ENCODE results near the gene STAT4.

Gene STAT4

DNA sequence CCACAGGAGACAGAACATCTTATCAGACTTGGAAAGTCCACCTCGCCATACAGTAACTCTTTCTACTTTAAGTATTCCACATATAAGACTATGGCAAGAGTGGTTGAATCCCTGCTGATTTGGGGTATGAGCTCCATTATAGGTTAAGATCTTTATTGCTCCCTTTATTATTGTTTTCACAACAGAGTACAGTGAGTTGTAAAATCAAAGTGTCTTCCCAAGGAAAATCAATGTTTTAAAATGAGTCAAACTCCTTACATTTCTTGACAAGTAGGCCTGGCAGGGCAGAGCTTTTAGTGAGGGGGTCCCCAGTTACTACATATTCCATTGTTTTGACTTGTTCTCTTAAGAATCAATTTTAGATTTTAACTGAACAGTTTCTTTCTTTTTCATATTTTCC is 87.2 kb downstream of the STAT4 start:
- Histone ChIP-seq H4K12ac (ENCODE audit: low read depth, low read length) (no peak overlapping the region), H4K8ac (ENCODE audit: low read depth, low read length) (no peak overlapping the region), H3K79me2 (ENCODE audit: control insufficient read depth, insufficient read depth, low read length, poor library complexity) (no peaks in the 10 kb centered on the region), H2BK120ac (ENCODE audit: insufficient read depth, low read length, poor library complexity) (no peak overlapping the region), H2AFZ (ENCODE audit: insufficient read depth, low read length, poor library complexity) (no peak overlapping the region), H3K79me1 (ENCODE audit: low read length) (no peaks in the 10 kb centered on the region), H3K27me3 (ENCODE audit: insufficient read depth, low read length) (no peaks in the 10 kb centered on the region), H3K4me2 (ENCODE audit: low read length) (no peak overlapping the region), H3K9ac (ENCODE audit: low read length) (no peak overlapping the region), H2BK5ac (ENCODE audit: low read depth, low read length, poor library complexity) (no peak overlapping the region), H2AK5ac (ENCODE audit: low read length) (no peak overlapping the region), H3K4me3 (ENCODE audit: low read depth, low read length) (no peak overlapping the region), H3K27ac (ENCODE audit: low read depth, low read length) (no peak overlapping the region), H3K4ac (ENCODE audit: low read depth, low read length) (no peak overlapping the region), H3K14ac (ENCODE audit: low read length) (no peak overlapping the region), H3K18ac (ENCODE audit: low read length) (no peak overlapping the region), H3K9me3 (ENCODE audit: insufficient read depth, low read depth, low read length) (no peaks in the 10 kb centered on the region), H2BK12ac (ENCODE audit: low read length) (no peak overlapping the region), H3K23ac (ENCODE audit: low read length) (no peak overlapping the region), H4K91ac (ENCODE audit: low read depth, low read length) (no peak overlapping the region), H3K36me3 (ENCODE audit: control insufficient read depth in 1 of 2, insufficient read depth in 2 of 2, low read length in 2 of 2) (no peaks in the 10 kb centered on the region), H3K4me1 (ENCODE audit: control insufficient read depth in 1 of 2, insufficient read depth in 2 of 2, low read length in 2 of 2) (no peaks in the 10 kb centered on the region)
- no peak for DNase-seq
- no CpG with 5 or more reads among the region's 1 CpG for WGBS (ENCODE audit: extremely low coverage, insufficient coverage, insufficient read length)

DNA sequence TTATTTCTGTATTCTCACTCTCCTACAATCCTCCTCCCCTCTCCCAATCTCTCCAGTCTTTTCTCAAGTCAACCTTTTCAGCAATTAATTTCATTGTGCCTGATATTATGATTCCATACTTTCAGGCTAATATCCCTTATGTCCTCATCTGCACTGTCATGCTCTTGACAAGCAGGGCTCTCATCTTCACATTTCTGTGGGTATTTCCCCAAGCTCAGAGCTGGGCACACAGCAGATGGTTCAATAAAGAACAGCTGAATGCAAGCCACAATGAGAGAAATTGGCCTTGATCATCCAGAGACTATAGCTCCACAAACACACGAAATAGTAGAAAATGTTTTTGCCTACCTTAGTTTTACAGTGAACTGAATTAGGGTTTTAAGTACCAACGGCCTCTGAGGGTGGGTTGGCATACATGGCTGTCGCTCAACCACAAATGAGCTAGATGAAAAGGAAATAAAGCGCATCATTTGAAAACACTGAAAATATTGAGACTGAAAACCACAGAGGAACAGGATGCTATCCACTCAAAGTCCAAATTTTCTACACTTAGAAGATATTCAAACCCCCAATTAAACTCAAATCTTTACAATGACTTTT is 89.3 kb downstream of the STAT4 start:
- Histone ChIP-seq H2BK5ac (ENCODE audit: low read depth, low read length, poor library complexity) (no peak overlapping the region), H3K4me2 (ENCODE audit: low read length) (no peak overlapping the region), H2AK5ac (ENCODE audit: low read length) (no peak overlapping the region), H3K79me2 (ENCODE audit: control insufficient read depth, insufficient read depth, low read length, poor library complexity) (no peaks in the 10 kb centered on the region), H4K8ac (ENCODE audit: low read depth, low read length) (no peak overlapping the region), H3K4me3 (ENCODE audit: low read depth, low read length) (no peak overlapping the region), H3K27me3 (ENCODE audit: insufficient read depth, low read length) (no peaks in the 10 kb centered on the region), H3K36me3 (ENCODE audit: control insufficient read depth in 1 of 2, insufficient read depth in 2 of 2, low read length in 2 of 2) (no peaks in the 10 kb centered on the region), H3K4me1 (ENCODE audit: control insufficient read depth in 1 of 2, insufficient read depth in 2 of 2, low read length in 2 of 2) (no peaks in the 10 kb centered on the region), H3K27ac (ENCODE audit: low read depth, low read length) (no peak overlapping the region), H3K79me1 (ENCODE audit: low read length) (no peaks in the 10 kb centered on the region), H2AFZ (ENCODE audit: insufficient read depth, low read length, poor library complexity) (no peak overlapping the region), H3K9ac (ENCODE audit: low read length) (no peak overlapping the region), H4K91ac (ENCODE audit: low read depth, low read length) (no peak overlapping the region), H3K18ac (ENCODE audit: low read length) (no peak overlapping the region), H4K12ac (ENCODE audit: low read depth, low read length) (no peak overlapping the region), H3K23ac (ENCODE audit: low read length) (no peak overlapping the region), H2BK12ac (ENCODE audit: low read length) (no peak overlapping the region), H3K14ac (ENCODE audit: low read length) (no peak overlapping the region), H3K9me3 (ENCODE audit: insufficient read depth, low read depth, low read length) (no peaks in the 10 kb centered on the region), H3K4ac (ENCODE audit: low read depth, low read length) (no peak overlapping the region), H2BK120ac (ENCODE audit: insufficient read depth, low read length, poor library complexity) (no peak overlapping the region)
- no peak for DNase-seq
- no CpG with 5 or more reads among the region's 4 CpGs for WGBS (ENCODE audit: extremely low coverage, insufficient coverage, insufficient read length)

DNA sequence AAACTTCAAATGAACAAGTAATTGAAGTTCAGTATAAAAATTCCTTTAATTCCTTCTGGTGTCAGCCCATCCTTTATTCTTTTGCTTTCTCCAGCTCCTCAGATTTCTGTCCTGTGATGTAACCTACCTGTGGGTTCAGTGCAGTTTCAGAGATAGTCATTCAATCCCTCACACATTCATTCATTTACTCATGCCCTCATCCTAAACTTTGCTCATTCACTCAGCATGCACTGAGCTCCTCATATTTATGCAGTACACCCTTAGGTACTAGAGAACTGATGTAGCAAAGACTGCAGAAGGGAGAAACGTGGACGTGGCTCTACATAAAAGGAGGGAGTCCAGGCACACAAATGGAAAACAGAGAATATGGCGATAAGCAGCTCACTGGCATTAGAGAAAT is 91.5 kb downstream of the STAT4 start:
- no CpG with 5 or more reads among the region's 3 CpGs for WGBS (ENCODE audit: extremely low coverage, insufficient coverage, insufficient read length)
- no peak overlapping the region for H4K12ac ChIP-seq (ENCODE audit: low read depth, low read length)
- no peaks in the 10 kb centered on the region for H3K9me3 ChIP-seq (ENCODE audit: insufficient read depth, low read depth, low read length)

DNA sequence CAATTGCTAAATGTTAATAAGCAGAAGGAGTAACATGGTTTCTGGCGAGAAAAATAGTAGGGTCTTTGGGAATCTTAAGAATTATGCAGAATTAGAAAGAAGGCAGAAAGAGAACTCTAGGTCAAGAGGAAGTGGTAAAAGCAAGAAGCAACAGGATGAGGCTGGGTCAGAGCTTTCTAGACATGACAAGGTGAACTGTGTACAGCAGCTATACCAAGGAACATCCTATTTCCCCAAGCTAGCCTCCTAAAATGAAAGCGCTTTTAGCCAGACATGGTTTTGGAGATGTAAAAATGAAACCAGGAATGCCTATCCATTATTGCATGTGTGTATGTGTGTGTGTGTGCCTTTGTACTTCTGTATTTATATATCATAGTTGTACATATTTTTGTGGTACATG is 94.6 kb downstream of the STAT4 start:
- no peak overlapping the region for H2AFZ ChIP-seq (ENCODE audit: insufficient read depth, low read length, poor library complexity)
- no peak overlapping the region for H4K12ac ChIP-seq (ENCODE audit: low read depth, low read length)
- H3K4me3 ChIP-seq (ENCODE audit: low read depth, low read length): no peak overlapping the region
- no peak overlapping the region for H2BK5ac ChIP-seq (ENCODE audit: low read depth, low read length, poor library complexity)
- H3K79me2 ChIP-seq (ENCODE audit: control insufficient read depth, insufficient read depth, low read length, poor library complexity): no peaks in the 10 kb centered on the region
- H3K9me3 ChIP-seq (ENCODE audit: insufficient read depth, low read depth, low read length): no peaks in the 10 kb centered on the region
- H2BK120ac ChIP-seq (ENCODE audit: insufficient read depth, low read length, poor library complexity): no peak overlapping the region
- no peak overlapping the region for H4K8ac ChIP-seq (ENCODE audit: low read depth, low read length)
- H3K18ac ChIP-seq (ENCODE audit: low read length): no peak overlapping the region
- H3K4me1 ChIP-seq (ENCODE audit: control insufficient read depth in 1 of 2, insufficient read depth in 2 of 2, low read length in 2 of 2): no peaks in the 10 kb centered on the region
- no CpG with 5 or more reads among the region's 2 CpGs for WGBS (ENCODE audit: extremely low coverage, insufficient coverage, insufficient read length)
- no peak overlapping the region for H3K4me2 ChIP-seq (ENCODE audit: low read length)
- H3K36me3 ChIP-seq (ENCODE audit: control insufficient read depth in 1 of 2, insufficient read depth in 2 of 2, low read length in 2 of 2): no peaks in the 10 kb centered on the region
- no peaks in the 10 kb centered on the region for H3K79me1 ChIP-seq (ENCODE audit: low read length)
- H3K27me3 ChIP-seq (ENCODE audit: insufficient read depth, low read length): no peaks in the 10 kb centered on the region
- no peak overlapping the region for H3K23ac ChIP-seq (ENCODE audit: low read length)
- no peak overlapping the region for H4K91ac ChIP-seq (ENCODE audit: low read depth, low read length)
- H2BK12ac ChIP-seq (ENCODE audit: low read length): no peak overlapping the region
- no peak overlapping the region for H3K9ac ChIP-seq (ENCODE audit: low read length)
- DNase-seq: no peak
- no peak overlapping the region for H3K4ac ChIP-seq (ENCODE audit: low read depth, low read length)
- no peak overlapping the region for H3K14ac ChIP-seq (ENCODE audit: low read length)
- H3K27ac ChIP-seq (ENCODE audit: low read depth, low read length): no peak overlapping the region
- H2AK5ac ChIP-seq (ENCODE audit: low read length): no peak overlapping the region

More for the DNA sequence above, 91.5 kb downstream of the STAT4 start:
- Histone ChIP-seq H3K14ac (ENCODE audit: low read length) (no peak overlapping the region), H3K27ac (ENCODE audit: low read depth, low read length) (no peak overlapping the region), H3K4me2 (ENCODE audit: low read length) (no peak overlapping the region), H3K4me1 (ENCODE audit: control insufficient read depth in 1 of 2, insufficient read depth in 2 of 2, low read length in 2 of 2) (no peaks in the 10 kb centered on the region), H4K91ac (ENCODE audit: low read depth, low read length) (no peak overlapping the region), H2BK120ac (ENCODE audit: insufficient read depth, low read length, poor library complexity) (no peak overlapping the region), H4K8ac (ENCODE audit: low read depth, low read length) (no peak overlapping the region), H3K18ac (ENCODE audit: low read length) (no peak overlapping the region), H3K4me3 (ENCODE audit: low read depth, low read length) (no peak overlapping the region), H3K27me3 (ENCODE audit: insufficient read depth, low read length) (no peaks in the 10 kb centered on the region), H2AK5ac (ENCODE audit: low read length) (no peak overlapping the region), H3K9ac (ENCODE audit: low read length) (no peak overlapping the region), H3K79me2 (ENCODE audit: control insufficient read depth, insufficient read depth, low read length, poor library complexity) (no peaks in the 10 kb centered on the region), H3K36me3 (ENCODE audit: control insufficient read depth in 1 of 2, insufficient read depth in 2 of 2, low read length in 2 of 2) (no peaks in the 10 kb centered on the region), H3K79me1 (ENCODE audit: low read length) (no peaks in the 10 kb centered on the region), H2BK5ac (ENCODE audit: low read depth, low read length, poor library complexity) (no peak overlapping the region), H3K4ac (ENCODE audit: low read depth, low read length) (no peak overlapping the region), H3K23ac (ENCODE audit: low read length) (no peak overlapping the region), H2BK12ac (ENCODE audit: low read length) (no peak overlapping the region), H2AFZ (ENCODE audit: insufficient read depth, low read length, poor library complexity) (no peak overlapping the region)
- DNase-seq: no peak

All from trophoblast cell (in vitro differentiated cells and primary cell).